Keratinocyte (primary cell): ENCODE results near the gene BECN2. TPM values are rescaled to one million over a fixed set of nuclear protein-coding genes. Genes with fewer than 3 reads are reported as not detected.

Source experiments
- DNase-seq: peaks from one replicate; pipeline ENCODE4 v3.0.0-alpha.2; 2011; ENCODE audit warnings: low read depth, missing footprints, low spot score
- FAIRE-seq: peaks from 2 replicates; lab custom pipeline; 2011; peaks lifted over from hg19 to GRCh38; lab: Jason Lieb, UNC
- H2AFZ ChIP-seq: 2 replicates; pipeline ENCODE4 v1.6.0; 2012; ENCODE audit warnings: low read length, control low read depth, inconsistent platforms; ENCODE audit not compliant: control insufficient read depth
- H3K27ac ChIP-seq: 2 replicates; pipeline ENCODE4 v1.5.1; 2011; ENCODE audit warnings: low read length; ENCODE audit not compliant: control insufficient read depth, insufficient read depth
- H3K27me3 ChIP-seq: 3 replicates; pipeline ENCODE4 v1.6.0; 2011; ENCODE audit warnings: low read length; ENCODE audit not compliant: control insufficient read depth, insufficient read depth; ENCODE audit errors: extremely low read depth
- H3K36me3 ChIP-seq, 2 experiments: 2 replicates in 1 of 2; 3 replicates in 1 of 2; pipeline ENCODE4 v1.5.1; 2011; ENCODE audit warnings: low read length in 2 of 2, mild to moderate bottlenecking in 1 of 2; ENCODE audit not compliant: control insufficient read depth in 2 of 2, insufficient read depth in 2 of 2; ENCODE audit errors: extremely low read depth in 1 of 2
- H3K4me1 ChIP-seq: 3 replicates; pipeline ENCODE4 v1.5.1; 2011; ENCODE audit warnings: low read length; ENCODE audit not compliant: control insufficient read depth, insufficient read depth; ENCODE audit errors: extremely low read depth
- H3K4me2 ChIP-seq: 3 replicates; pipeline ENCODE4 v1.6.0; 2011; ENCODE audit warnings: low read depth, low read length; ENCODE audit not compliant: control insufficient read depth, insufficient read depth; ENCODE audit errors: extremely low read depth
- H3K4me3 ChIP-seq, 3 experiments: fragments of 200-600 bp in 1 of 3; sonication (generic) in 1 of 3; 2 replicates in 2 of 3; 3 replicates in 1 of 3; pipeline ENCODE4 v1.5.1; 2011 to 2016; ENCODE audit warnings: low read length in 3 of 3, mild to moderate bottlenecking in 3 of 3, control low read depth in 2 of 3, inconsistent platforms in 1 of 3, low read depth in 1 of 3, mixed read lengths in 1 of 3, mixed run types in 1 of 3, moderate library complexity in 1 of 3; ENCODE audit not compliant: control insufficient read depth in 2 of 3, insufficient read depth in 2 of 3; ENCODE audit errors: extremely low read depth in 1 of 3
- H3K79me2 ChIP-seq: 2 replicates; pipeline ENCODE4 v1.6.0; 2012; ENCODE audit warnings: low read length; ENCODE audit not compliant: control insufficient read depth, insufficient read depth
- H3K9ac ChIP-seq: 3 replicates; pipeline ENCODE4 v1.6.0; 2011; ENCODE audit warnings: low read length; ENCODE audit not compliant: control insufficient read depth, insufficient read depth; ENCODE audit errors: extremely low read depth
- H3K9me1 ChIP-seq: 3 replicates; pipeline ENCODE4 v1.6.0; 2011; ENCODE audit warnings: low read length; ENCODE audit not compliant: control insufficient read depth, insufficient read depth; ENCODE audit errors: extremely low read depth
- H3K9me3 ChIP-seq: 2 replicates; pipeline ENCODE4 v1.5.1; 2012; ENCODE audit warnings: low read depth, low read length; ENCODE audit not compliant: control insufficient read depth
- H4K20me1 ChIP-seq: 3 replicates; pipeline ENCODE4 v1.6.0; 2011; ENCODE audit warnings: low read length; ENCODE audit not compliant: control insufficient read depth, insufficient read depth; ENCODE audit errors: extremely low read depth
- CTCF ChIP-seq, 3 experiments: IDR thresholded peaks in 1 of 3; conservative IDR thresholded peaks in 1 of 3; optimal IDR thresholded peaks in 1 of 3; 2 replicates in 2 of 3; 3 replicates in 1 of 3; pipeline versions ENCODE3 to v1.5.1; 2011; ENCODE audit warnings: low read length in 3 of 3, mild to moderate bottlenecking in 3 of 3, moderate library complexity in 2 of 3, control low read depth in 1 of 3, inconsistent platforms in 1 of 3; ENCODE audit not compliant: insufficient read depth in 2 of 3; ENCODE audit errors: extremely low read depth in 1 of 3
- EZH2 ChIP-seq: IDR thresholded peaks from one replicate; pipeline ENCODE4 v1.6.1; 2012; ENCODE audit warnings: inconsistent platforms, mild to moderate bottlenecking, low read length, moderate library complexity
- dilution Hi-C: fragments of 300-500 bp; cut with MboI; formaldehyde crosslinking; loops from one replicate; pipeline ENCODE4 v1.7.0; 2020; ENCODE audit warnings: low sequenced_read_pairs; ENCODE audit not compliant: extremely low pct_ligation_motif_present
- polyA plus RNA-seq, 5 experiments: library from polyadenylated mRNA; depleted of rRNA in 3 of 5; stranded (reverse) in 3 of 5; stranded (forward) in 1 of 5; unstranded in 1 of 5; fragments of >200 nt; gene quantifications; 1 replicate in 1 of 5; 2 replicates in 3 of 5; 3 replicates in 1 of 5; pipeline versions ENCODE4 v1.2.1 to v1.2.3, GENCODE V29; 2011 to 2012; ENCODE audit warnings: missing spikeins in 2 of 5, low read depth in 1 of 5, low replicate concordance in 1 of 5

Gene BECN2
- polyA plus RNA-seq, 1 donor (not counting 4 experiments of a cell fraction or from before 2014, with no cell fraction given) = not detected

- Histone ChIP-seq H3K9me3 (no peaks in the 10 kb centered on the region), H3K9me1 (no peaks in the 10 kb centered on the region), H3K9ac (no peak overlapping the region), H3K4me1 (no peaks in the 10 kb centered on the region), H3K4me2 (no peak overlapping the region), H3K27ac (no peak overlapping the region), H2AFZ (no peak overlapping the region), H3K79me2 (no peaks in the 10 kb centered on the region), H3K4me3 (no peak overlapping the region), H3K27me3 (no peaks in the 10 kb centered on the region), H3K36me3 (no peaks in the 10 kb centered on the region), H4K20me1 (no peaks in the 10 kb centered on the region)
- TF ChIP-seq EZH2 = no peak
- TF ChIP-seq CTCF (optimal IDR thresholded peaks at IDR 0.05 in 1 of 3, IDR thresholded peaks at IDR 0.05 in 1 of 3, conservative IDR thresholded peaks at IDR 0.05 in 1 of 3; ENCODE audit: extremely low read depth in 1 of 3, insufficient read depth in 2 of 3, low read length in 3 of 3) = no peak
- DNase-seq (no peak), FAIRE-seq (no peak)
- dilution Hi-C loops = no loop called here
These were observed 7.1 kb downstream of the BECN2 start for GRCh38 chr1:241964550-241965282.

GRCh38 chr1:241968611-241969010, 11.0 kb downstream of the BECN2 start:
- Histone ChIP-seq H3K27me3 (no peaks in the 10 kb centered on the region), H3K4me1 (no peaks in the 10 kb centered on the region), H4K20me1 (no peaks in the 10 kb centered on the region), H3K27ac (no peak overlapping the region), H3K9ac (no peak overlapping the region), H3K9me3 (no peaks in the 10 kb centered on the region), H3K36me3 (no peaks in the 10 kb centered on the region), H2AFZ (no peak overlapping the region), H3K79me2 (no peaks in the 10 kb centered on the region), H3K4me2 (no peak overlapping the region), H3K4me3 (no peak overlapping the region), H3K9me1 (no peaks in the 10 kb centered on the region)
- TF ChIP-seq CTCF (optimal IDR thresholded peaks at IDR 0.05 in 1 of 3, IDR thresholded peaks at IDR 0.05 in 1 of 3, conservative IDR thresholded peaks at IDR 0.05 in 1 of 3; ENCODE audit: extremely low read depth in 1 of 3, insufficient read depth in 2 of 3, low read length in 3 of 3) (no peak), EZH2 (no peak)
- dilution Hi-C loops = no loop called here
- DNase-seq = no peak
- no peak for FAIRE-seq
